H4 (cell line): Measurements from ENCODE around the gene APOBEC3A. TPM values are rescaled to one million over a fixed set of nuclear protein-coding genes. Genes with fewer than 3 reads are reported as not detected.
"Not testable (repeated sequence)": the region's sequence is repeated elsewhere in the genome, so short reads cannot be mapped to it uniquely, and the experiment has no call there.

Source experiments
- DNase-seq: peaks from one replicate; pipeline ENCODE4 v3.0.0-alpha.2; 2015; ENCODE audit warnings: low spot score
- total RNA-seq: library from RNA; depleted of rRNA; stranded (reverse); fragments of >200 nt; shearing (Covaris generic); gene quantifications from 2 replicates; pipeline ENCODE4 v1.2.3, GENCODE V29; 2014

Gene APOBEC3A
- total RNA-seq, 1 experiment from 2014 or later: not detected

DNA sequence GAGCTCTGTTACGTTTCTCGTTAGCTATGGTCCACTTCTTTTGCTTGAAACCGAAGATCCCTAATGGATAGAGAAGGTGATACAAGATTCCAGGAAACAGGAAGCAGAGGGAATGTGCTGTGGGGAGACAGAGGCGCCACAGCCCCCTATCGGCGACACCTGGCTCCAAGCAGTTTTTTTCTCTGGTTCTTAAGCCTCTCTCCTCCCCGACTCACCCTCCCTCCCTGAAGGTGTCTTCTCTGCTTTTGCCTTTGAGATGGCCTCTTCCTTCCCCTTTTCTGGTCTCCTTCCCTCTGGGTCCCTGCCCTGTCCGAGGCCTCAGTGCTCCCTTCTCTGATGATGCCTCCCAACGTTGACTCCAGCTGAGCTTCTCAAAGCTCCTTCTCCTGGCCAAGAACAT is 14.2 kb upstream of the APOBEC3A start:
- no peak for DNase-seq

DNA sequence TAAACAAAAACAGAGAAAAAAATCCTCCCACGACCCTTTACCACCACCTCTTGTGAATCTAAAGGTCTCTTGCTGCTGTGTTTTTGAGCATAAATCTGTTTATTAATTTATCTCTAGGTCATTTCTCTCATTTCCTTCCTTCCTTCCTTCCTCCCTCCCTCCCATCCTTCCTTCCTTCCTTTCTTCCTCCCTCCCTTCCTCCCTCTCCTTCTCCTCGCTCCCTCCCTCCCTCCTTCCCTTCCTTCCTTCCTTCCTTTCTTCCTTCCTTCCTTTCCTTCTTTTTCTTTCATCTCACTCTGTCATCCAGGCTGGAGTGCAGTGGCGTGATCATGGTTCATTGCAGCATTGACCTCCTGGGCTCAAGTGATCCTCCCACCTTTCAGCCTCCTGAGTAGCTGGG is 13.5 kb upstream of the APOBEC3A start:
- no peak for DNase-seq

DNA sequence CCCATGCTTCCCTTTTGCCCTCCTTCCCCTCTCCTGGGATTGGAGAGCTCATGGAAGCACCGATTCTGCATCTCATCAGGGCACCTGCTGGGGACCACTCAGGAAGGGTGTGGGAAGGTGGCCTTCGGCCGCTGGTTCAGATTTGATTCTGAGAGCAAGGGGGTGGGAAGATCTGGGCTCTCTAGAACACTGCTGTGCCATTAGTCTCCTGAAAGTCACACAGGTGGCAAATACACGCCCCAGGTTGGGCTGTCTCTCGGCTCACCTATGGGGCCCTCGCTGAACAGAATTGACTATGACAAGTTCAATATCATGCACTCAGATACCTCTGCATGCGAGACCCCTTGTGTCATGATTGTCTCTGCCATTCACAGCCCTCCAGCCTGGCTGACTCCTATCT is 12.8 kb upstream of the APOBEC3A start:
- no peak for DNase-seq

DNA sequence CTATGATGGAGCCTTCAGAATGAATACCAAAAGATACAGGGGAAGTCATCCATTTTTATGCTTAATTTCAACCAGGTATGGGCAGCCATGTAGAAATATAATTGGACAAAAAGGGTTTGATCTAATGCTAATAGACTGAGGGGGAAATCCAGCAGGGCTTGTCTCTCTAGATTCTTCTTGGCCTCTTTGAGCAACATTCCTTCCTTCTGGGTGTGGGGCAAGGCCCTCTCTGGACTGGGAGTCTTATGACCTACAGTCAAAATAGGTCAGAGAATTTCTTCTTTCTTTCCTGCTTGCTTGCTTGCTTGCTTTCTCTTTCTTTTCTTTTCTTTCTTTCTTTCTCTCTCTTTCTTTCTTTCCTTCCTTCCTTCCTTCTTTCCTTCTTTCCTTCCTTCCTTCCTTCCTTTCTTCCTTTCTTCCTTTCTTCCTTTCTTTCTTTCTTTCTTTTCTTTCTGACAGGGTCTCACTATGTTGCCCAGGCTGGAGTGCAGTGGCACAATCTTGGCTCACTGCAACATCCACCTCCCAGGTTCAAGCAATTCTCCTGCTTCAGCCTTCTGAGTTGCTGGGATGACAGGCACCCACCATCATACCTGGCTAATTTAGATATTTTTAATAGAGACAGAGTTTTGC is 11.6 kb upstream of the APOBEC3A start:
- DNase-seq: not testable (repeated sequence)

DNA sequence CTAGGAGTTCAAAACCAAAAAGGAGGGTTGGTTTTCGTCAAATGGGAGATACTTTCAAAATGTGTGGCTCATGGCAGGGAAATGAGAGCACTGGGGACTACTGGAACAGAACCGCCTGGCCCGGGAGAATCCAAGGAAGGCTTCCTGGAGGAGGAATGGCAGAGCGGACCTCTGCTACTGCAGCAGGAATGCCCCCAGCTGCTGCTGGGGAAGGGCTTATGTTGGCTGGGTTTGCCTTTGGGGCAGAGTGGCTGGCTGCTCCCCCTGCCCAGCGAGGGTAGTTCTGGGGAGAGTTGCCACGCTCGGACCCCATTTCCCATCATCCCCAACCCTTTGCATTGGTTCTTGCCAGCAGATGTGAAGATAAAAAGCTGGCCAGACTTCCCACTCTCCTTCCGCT is 10.6 kb upstream of the APOBEC3A start:
- DNase-seq: no peak

DNA sequence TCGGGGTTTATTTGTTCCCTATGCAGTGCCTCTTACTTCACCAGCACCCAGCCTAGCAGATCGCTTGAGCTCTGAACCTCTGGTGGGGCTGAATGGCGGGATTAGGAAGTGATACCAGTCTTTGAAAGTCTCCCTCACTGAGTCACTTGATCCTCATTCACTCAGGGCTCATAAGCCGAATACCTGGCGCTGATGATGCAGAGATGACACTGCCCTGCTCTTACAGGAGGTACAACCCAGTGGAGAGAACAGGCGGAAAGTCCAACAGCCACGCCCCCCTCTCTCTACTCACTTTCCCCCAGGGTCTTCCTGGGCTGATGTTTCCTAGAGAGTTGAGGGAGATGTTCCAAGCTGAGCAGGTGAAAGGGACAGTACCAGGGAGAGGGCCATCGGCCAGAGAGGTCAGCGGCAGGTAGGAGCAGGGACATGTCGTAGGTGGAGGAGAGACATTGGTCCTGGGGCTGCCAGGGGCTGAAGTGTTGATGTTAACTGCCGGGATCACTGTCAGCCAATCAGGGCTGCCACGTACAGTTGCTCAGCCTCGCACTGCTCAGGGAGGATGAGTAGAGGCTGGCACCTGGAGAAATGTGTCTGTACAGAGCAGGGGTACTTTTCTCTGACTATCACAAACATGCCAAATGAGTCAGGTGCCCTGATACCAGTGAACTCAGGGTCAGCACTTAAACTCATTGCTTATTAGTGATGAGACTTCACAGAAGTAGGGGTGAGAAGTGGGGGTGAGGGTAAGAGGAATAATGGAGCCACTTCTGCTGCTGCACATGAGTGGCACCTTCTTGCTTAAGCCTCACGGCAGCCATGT is 9.9 kb upstream of the APOBEC3A start:
- no peak for DNase-seq

DNA sequence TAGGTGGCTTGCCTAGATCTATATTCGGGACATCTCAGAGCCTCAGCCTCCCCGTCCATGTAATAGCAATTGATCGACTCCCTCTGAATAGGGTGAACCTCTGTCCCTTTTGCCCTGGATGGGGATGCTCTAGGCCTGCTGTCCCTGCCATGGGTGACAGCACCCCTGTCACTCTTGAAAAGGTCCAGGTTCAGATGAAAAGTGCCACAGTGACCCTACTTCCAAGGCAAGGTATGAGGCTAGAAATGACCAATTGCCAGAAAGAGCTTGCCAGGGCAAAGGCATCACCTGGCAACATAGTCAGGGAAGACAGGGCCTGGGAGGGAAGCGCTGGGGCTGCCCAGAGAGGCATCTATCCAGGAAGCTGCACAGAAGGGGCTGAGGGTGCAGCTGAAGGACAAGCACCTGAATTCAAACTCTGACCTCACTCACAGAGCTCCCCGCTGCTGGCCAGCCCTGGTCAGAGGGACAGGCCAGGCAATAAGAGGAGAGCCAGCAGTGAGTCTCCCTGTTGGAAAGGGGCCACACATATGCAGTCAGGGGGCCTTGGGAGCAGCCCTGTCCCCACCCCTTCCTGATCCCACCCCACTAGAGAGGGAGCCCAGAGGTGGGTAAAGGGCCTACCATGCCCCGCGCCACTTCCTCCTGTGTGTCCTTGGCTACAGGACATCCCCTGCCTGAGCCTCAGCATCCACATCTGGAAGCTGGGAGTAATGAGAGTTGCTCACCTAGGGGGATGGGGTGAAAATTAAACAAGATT is 9.0 kb upstream of the APOBEC3A start:
- no peak for DNase-seq

DNA sequence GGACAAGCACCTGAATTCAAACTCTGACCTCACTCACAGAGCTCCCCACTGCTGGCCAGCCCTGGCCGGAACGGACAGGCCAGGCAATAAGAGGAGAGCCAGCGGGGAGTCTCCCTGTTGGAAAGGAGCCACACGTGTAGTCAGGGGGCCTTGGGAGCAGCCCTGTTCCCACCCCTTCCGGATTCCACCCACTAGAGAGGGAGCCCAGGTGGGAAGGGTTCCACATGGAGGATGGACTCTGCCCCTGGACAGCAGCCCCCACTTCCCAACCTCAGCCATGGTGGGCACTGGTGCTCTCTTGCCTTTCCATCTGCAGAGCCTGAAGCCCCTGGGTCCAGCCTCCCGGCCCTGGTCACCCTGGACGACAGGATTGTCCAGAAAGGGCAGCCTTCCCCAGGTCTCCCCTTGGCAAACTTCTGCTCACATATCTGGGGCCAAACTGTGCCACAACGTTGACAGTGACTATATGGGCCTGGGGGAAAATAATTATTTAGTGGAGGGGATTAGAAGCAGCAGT is 7.5 kb upstream of the APOBEC3A start:
- DNase-seq: no peak

DNA sequence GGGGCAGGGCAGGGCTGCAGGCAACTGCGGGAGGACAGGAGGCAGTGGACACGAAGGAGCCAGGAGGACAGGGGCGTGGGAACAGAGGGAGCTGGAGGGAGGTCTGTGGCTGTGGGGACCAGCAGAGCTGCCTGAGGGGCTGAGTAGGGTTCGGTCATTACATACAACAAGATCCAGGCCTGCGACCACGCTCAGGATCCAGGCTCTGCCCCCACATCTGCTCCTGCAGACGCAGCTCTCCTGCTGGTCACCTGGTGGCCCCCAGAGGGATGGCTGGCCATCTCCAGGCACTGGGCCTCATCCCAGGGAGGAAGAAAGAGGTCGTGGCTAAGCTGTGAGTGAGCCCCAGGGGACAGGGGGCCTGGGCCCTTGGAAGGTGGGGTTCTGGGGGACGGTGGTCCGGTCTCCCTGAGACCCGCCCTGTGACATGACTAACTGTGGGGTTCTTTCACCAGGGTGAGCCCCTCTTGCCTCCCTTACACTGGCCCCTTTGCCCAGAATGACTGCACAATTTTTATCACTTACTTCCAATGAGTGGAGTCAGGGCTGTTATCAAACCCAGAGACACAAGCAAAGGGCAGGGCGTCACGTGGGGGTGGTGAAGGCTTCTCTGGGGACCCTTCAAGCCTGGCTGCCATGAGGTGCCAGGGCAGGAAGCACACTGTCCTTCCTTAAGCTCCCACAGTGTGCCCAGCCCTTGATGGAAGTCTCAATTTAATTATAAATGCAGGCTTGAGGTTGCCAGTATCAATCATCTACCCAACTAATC is 6.7 kb upstream of the APOBEC3A start:
- no peak for DNase-seq

DNA sequence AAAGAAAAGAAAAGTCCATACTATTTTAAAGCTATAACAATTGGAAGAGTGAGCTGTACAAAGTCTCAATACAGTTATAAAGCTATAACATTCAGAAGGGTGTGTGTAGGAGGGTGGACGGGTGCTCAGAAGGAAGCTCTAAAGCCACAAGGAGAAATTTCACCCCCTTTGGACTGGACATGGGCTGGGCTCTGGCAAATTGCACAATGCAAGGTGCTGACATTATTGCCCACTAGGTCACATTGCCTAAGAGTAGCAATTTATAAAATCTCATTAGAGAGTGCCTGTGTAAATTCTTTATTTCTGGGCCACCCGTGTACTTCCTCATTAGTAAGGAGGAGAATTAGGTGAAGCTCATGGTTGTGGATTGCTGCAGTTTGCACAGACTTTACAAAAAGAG is 5.7 kb upstream of the APOBEC3A start:
- no peak for DNase-seq

DNA sequence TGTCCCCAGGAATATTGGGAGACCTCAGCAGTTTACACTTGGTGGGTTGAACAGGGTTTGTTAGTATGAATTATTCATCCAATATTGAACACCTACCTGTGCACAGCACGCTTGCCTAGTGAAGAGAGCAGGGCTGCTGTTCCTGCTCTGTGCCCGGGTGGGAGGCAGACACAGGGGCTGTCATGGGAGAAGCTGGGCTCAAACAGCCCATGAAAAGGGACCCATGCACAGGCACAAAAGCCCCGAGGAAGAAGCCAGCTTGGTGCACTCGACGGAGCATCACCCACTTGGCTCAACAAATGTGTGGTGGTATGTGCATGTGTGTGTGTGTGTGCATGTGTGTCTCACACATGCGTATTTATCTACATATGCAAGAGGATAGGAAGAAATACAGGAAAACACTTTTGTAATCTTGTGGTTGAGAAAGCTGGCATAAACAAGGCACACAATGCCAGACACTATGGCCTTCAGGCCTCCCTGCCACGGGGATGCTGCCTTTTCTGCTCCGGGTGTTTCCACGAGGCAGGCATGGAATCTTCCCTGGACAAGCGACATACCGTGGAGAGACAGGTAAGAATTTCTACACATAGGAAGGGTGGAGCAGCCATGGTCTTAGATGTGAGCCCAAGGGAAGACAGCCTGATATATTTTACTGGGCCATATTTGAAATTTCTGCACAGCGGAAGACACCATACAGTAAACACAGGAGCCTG is 5.0 kb upstream of the APOBEC3A start:
- no peak for DNase-seq

DNA sequence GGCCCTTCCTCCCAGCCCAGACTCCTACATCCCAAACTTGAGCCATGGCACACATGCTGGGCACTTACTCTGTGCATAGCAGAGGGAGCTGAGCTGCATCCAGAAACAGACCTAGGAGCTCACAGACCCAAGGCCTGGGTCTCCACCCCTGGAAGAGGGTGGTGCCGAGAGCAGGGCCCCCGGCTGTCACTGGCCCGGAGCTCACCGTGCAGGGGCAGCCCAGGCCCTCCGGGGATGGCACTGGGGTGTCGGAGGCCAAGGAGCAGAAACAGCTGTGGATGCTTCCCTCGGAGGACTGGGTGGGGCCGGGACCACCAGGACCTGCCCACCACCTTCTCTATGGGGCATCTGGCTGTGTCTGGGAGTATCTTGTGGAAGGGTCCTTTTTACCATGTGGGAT is 4.3 kb upstream of the APOBEC3A start:
- no peak for DNase-seq

DNA sequence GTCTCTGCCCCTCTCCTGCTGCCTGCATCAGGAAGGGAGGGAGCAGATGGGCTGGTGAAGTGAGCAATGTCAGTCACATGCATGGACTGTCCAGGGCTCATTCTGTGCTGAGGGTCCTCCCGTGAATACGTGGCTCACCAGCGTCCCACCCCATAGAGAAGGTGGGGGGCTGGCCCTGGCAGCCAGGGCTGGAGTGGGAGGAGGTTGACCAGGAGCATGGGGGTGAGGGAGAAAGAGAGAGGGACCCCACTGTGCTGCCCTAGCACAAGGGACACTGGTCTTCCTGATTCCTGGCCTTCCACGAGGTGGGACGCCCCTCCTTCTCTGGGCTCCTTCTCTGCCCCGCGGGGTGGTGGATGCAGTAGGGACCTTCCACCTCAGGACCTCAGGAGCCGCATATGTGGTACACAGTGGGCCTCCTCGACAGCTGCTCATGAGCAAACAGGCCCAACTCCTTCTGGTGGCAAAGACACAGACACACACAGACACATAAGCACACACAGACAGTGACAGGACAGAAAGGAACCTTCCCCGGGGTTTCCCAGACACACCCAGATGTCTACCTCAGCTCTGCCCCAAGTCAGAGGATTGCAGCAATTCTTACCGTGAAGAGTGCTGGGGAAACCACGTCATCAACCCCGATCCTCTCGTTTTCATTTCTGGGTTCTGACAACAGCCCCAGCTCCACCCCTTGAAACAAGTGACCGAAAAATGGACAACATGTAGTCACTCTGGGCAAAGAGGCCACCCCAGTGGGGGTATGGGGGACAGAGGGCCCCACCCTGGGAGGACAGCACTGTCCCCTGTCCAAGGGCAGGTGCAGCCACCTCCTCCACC is 3.6 kb upstream of the APOBEC3A start:
- no peak for DNase-seq

DNA sequence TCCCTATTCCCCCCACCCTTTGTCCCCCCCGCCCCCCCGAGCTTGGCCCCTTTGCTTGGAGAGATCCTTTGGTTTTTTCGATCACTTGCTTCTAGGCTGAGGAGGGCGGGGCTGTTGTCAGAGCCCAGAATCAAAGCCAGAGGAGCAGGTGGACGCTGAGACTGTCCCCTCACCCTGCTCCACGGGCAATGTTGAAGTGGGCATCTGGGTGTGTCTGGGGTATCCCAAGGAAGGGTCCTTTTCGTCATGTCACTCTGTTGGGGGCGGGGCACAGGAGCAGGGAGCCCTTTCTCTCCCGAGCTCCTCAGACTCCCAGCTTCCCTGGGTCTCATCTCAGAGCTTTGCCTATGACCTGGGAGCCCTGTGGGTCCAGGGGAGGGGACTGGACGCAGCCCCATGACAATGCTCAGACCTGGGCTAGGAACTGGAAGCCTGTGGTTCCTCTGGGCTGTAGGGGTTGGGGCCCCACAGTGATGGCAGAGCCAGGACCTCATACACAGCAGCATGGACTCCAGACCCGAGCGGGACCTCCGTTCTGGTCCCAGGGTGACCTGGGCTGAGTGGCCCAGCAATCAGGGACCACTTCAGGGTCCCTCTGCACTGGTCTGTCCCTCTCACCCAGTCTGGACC is 2.9 kb upstream of the APOBEC3A start:
- no peak for DNase-seq

DNA sequence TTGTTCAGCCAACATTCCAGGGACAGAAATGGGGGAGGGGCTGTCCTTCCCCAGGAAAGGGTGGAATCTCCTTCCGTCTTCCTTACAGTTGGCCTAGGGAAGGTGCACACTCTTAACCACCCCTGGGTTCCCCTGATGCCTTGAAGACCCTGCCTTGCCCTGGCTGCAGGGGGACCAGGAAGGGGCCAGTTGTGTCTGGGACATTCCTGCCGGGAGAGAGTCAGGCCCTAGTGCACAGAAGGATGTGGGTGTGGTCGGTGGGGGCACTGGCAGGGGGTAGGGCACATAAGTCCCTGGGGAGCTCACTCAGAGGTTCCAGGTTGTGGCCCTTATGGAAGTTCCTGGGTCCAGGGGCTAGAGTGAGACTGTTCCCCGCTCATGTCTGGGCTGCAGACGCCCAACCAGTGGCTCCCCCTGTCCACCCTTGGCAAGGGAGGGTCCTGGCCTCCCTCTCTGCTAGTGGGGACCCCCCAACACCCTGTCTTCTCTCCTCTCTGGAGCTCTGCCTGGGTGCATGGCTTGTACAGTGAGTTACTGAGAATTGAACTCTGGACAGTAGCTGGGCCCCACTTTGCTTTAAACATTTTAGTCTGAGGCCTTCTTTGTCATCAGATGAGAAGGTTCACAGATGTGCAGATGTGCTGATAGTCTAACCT is 2.0 kb upstream of the APOBEC3A start:
- DNase-seq: no peak

DNA sequence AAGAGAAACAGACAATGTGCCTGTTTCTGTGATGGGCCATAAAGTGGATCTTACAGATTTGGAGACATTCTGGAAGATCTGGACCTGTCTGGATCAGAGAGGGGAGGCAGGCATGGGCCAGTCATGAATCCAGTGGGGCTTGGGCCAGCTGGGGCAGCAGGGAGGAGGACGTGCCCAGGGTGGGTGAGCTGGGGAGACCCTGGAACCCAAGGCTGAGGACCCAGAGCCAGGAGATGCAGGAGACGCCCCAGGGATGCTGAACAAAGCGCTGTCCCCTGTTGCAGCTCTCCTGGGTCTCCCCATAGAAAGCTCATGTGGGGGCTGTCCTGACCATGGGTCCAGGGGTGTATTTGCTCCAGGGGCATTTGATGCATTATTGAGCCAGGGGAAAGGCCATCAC is 1.5 kb upstream of the APOBEC3A start:
- no peak for DNase-seq

DNA sequence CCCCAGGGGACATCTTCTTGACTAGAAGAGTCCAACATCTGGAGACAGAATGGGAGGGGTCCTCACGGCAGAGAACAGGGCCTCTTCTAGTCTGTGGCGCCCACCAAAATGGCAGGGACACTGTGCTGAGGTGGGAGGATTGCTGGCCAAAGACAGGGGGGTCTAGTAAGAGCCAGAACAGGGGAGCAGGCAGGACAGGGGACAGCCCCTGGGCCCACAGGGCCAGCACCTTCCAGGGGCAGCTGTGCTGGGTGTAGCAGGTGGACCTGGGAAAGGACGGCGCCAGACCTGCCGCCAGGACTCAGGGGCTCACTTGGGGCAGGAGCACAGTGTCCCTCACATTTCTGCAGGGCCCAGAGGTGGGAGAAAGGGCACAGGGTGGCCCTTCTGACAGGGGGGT is 858 bp upstream of the APOBEC3A start:
- DNase-seq: no peak

DNA sequence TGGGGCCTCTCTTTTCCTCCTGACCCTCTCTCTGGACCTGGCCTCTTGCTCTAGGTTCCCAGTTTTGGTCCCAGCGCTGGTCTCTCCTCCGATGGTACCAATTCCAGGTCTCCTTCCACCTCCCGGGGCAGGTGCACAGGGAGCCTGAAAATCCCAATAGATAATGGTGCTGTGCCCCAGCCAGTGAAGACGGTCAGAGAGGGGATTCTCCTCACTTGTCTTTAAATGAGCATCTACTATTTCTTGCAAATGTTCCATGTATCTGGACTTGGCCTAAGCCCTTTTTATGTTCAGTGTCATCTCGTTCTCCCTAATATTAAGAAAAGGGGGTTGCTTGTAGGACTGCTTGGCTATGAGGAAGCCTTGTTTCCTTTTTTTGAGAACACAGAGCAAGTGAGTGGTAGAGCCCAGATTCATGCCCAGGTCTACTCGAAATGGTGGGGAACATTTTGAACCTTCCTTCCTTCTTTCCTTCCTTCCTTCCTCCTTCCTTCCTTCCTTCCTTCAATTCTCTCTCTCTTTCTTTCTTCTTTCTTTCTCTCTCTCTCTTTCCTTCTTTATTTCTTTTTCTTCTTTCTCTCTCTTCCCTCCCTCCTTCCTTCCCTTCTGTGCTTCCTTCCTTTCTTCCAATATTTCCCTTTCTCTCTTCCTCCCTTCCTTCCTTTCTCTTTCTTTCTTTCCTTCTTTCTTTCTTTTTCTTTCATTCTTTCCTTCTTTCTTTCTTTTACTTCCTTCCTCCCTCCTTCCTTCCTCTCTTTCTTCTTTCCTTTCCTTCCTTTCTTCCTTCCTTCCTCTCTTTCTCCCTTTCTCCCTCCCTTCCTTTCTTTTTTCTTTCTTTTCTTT is 620 bp downstream of the APOBEC3A start:
- no peak for DNase-seq

DNA sequence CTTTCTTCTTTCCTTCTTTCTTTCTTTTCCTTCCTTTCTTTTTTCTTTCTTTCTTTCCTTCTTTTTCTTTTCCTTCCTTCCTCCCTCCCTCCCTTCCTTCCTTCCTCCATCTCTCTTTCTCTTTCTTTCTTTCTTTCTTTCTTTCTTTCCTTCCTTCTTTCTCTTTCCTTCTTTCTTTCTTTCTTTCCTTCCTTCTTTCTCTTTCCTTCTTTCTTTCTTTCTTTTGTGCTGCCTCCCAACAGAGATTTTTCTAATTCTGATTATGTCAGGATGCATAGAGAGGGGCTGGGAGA is 1.2 kb downstream of the APOBEC3A start:
- DNase-seq: not testable (repeated sequence)
